ENCODE results near the gene HUNK.

Gene HUNK

DNA sequence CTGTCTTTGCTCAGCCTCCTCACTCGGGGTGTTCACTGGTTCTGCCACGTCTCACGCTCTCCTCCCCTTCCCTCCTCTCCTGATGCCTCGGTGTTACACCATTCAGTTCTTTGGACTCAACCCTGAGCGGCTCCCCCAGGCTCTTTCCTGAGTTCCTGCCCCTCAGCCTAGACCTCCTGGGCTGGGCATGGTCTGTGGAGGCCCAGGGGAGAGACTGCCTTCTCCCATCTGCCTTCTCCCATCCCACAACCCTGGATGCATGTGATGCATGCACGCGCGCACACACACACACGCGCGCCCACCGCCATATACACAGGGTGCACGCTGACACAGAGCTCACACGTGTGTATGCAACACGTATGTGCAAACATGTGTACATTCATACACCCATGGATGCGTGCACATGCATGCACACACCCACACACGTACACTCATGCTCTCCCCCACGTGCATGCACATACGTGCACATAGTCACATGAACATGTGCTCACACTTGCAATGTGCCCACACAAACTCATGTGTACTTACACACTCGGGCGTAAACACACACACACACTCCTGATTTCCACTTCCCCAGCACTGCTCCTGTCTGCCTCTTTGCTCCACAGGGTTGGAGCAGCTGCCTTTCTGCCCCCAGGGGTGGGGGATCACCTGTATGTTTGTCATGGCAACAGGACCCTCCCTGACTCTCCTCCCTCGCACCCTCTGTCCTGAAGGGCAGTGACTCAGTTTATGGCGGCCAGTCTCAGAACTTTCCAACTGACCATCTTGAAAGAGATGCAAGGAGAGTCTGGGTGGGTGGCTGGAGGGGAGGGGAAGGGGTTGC lies 59.0 kb downstream of the HUNK start:
- Mint-ChIP-seq H3K4me1 (peaks cover 43% of the 10 kb centered on the region), H3K4me3 (no peak overlapping the region), H3K36me3 (ENCODE audit: low read depth) (peaks cover 26% of the 10 kb centered on the region), H3K27me3 (ENCODE audit: low read depth) (peaks cover 3% of the 10 kb centered on the region), H3K27ac (no peak overlapping the region), H3K9me3 (no peaks in the 10 kb centered on the region)
- TF ChIP-seq, protein P1, sequence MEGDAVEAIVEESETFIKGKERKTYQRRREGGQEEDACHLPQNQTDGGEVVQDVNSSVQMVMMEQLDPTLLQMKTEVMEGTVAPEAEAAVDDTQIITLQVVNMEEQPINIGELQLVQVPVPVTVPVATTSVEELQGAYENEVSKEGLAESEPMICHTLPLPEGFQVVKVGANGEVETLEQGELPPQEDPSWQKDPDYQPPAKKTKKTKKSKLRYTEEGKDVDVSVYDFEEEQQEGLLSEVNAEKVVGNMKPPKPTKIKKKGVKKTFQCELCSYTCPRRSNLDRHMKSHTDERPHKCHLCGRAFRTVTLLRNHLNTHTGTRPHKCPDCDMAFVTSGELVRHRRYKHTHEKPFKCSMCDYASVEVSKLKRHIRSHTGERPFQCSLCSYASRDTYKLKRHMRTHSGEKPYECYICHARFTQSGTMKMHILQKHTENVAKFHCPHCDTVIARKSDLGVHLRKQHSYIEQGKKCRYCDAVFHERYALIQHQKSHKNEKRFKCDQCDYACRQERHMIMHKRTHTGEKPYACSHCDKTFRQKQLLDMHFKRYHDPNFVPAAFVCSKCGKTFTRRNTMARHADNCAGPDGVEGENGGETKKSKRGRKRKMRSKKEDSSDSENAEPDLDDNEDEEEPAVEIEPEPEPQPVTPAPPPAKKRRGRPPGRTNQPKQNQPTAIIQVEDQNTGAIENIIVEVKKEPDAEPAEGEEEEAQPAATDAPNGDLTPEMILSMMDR (IDR thresholded peaks at IDR 0.05; ENCODE audit: unreplicated experiment in 3 of 3), result no peak

DNA sequence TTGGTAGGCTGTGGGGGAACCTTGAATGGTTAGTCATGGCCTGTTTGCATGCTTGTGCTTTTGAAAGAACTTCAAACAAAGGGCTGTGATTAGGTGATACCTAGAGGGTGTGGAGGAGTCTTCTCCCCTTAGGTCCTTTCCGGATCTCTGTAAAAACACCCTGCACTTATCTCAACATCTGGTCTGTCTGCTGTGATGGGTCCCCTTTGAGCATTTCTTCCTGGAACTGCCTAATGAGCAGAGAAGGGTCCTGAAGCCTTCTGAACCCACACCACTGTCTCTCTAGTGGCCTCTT lies 59.6 kb downstream of the HUNK start:
- Mint-ChIP-seq H3K36me3 (ENCODE audit: low read depth) (peaks cover 25% of the 10 kb centered on the region), H3K4me3 (no peak overlapping the region), H3K9me3 (no peaks in the 10 kb centered on the region), H3K27me3 (ENCODE audit: low read depth) (peaks cover 3% of the 10 kb centered on the region), H3K4me1 (peaks cover 43% of the 10 kb centered on the region), H3K27ac (peak overlapping the region in 1 of 3 experiments; percentile 15)
- TF ChIP-seq, protein P1 (IDR thresholded peaks at IDR 0.05; ENCODE audit: unreplicated experiment in 3 of 3), result no peak

DNA sequence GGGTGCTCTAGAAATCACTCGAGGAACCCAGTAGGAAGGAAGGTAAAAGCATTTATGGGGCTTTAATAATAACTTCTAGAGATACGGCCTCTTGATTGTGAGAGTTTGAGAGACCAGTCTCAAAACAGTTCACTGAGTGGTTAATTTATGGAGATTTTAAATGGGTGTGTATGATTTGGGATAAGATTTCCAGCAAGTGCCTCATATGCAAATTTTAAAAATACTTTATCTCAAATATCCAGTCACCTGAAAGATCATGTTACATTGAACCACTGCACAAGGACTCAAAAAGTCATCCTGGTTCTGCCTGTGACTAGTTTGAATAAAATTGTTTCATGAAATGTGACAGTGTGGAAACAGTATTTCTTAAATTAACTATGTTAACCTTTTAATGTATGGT lies 64.5 kb downstream of the HUNK start:
- H3K4me1 Mint-ChIP-seq, result peaks cover 12% of the 10 kb centered on the region
- TF ChIP-seq, protein P1 (IDR thresholded peaks at IDR 0.05; ENCODE audit: unreplicated experiment in 3 of 3), result no peak
- peaks cover 41% of the 10 kb centered on the region for H3K36me3 Mint-ChIP-seq (ENCODE audit: low read depth)

DNA sequence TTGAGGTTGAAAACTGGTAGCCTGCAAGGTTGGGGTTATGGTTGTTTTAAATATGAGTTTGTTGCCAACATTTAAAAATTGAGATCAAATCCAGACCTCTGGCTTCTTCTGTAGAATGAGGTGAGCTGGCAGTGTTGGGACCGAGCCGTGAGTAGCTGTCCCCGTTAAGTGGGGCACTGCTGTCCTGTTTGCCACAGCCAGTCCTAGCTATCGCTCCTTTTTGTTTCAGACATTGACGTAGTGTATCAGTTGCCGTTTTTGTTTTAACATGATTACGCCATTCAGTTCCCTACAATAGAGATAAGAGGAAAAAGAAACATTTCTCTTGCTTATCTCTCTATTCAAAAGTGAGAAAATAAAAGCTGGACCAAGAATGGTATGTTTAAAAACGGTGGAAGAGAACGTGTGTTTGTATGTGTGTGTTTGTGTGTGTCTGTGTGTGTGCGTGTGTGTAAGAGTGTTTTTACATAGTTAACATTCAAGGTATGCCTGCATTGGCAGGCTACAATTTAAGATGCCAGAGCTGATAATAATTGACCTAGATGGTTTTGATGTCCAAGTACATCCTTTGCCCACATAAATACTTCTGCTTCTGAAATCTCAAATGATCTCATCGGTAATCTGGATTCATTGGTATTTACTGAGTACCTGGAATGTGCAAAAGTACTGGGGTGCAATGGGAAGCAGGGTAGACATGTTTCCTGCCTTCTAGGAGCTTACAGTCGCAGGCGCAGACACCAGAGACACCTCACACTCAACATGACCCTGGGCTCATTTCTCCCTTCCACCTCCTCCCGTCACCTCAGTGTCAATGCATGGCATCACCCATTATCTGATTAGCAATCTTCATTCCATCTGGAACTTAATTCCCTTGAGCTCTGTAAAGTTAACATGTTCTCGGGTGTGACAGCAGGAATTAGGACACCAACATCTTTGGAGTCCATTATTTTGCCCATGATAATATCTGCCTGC lies 65.8 kb downstream of the HUNK start:
- Mint-ChIP-seq H3K9me3 (no peaks in the 10 kb centered on the region), H3K27ac (no peak overlapping the region), H3K4me3 (no peak overlapping the region), H3K27me3 (ENCODE audit: low read depth) (peaks cover 3% of the 10 kb centered on the region), H3K4me1 (peaks cover 18% of the 10 kb centered on the region), H3K36me3 (ENCODE audit: low read depth) (peaks cover 49% of the 10 kb centered on the region)
- TF ChIP-seq, protein P1 (IDR thresholded peaks at IDR 0.05; ENCODE audit: unreplicated experiment in 3 of 3), result no peak

More for the DNA sequence above, 64.5 kb downstream of the HUNK start:
- peaks cover 3% of the 10 kb centered on the region for H3K27me3 Mint-ChIP-seq (ENCODE audit: low read depth)
- no peak overlapping the region for H3K4me3 Mint-ChIP-seq
- H3K9me3 Mint-ChIP-seq, result no peaks in the 10 kb centered on the region
- no peak overlapping the region for H3K27ac Mint-ChIP-seq

DNA sequence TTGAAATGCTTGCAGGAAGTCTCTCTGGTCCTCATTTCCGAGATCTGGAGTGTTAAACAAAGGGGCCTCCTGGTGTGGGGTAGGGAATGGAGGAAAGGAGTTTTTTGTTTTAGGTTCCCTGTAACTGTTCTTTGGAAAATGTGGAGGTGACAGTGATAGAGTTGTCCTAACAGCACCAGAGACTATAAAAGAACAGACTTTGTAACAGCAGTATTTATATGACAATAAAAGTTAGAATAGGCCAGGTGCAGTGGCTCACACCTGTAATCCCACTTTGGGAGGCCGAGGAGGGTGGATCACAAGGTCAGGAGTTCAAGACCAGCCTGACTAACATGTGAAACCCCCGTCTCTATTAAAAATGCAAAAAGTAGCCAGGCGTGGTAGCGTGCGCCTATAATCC lies 68.9 kb downstream of the HUNK start:
- peaks cover 57% of the 10 kb centered on the region for H3K36me3 Mint-ChIP-seq (ENCODE audit: low read depth)
- H3K4me1 Mint-ChIP-seq, result peaks cover 36% of the 10 kb centered on the region
- no peak overlapping the region for H3K4me3 Mint-ChIP-seq
- H3K27me3 Mint-ChIP-seq (ENCODE audit: low read depth), result no peaks in the 10 kb centered on the region
- no peaks in the 10 kb centered on the region for H3K9me3 Mint-ChIP-seq
- TF ChIP-seq, protein P1 (IDR thresholded peaks at IDR 0.05; ENCODE audit: unreplicated experiment in 3 of 3), result no peak
- H3K27ac Mint-ChIP-seq, result no peak overlapping the region

Measured in nephron (organoid).